Astrocyte of the spinal cord (primary cell): ENCODE data around the gene RHNO1.

Source experiments
- DNase-seq: peaks from one replicate; pipeline ENCODE4 v3.0.0; 2011; ENCODE audit warnings: low read depth, low spot score
- H3K4me3 ChIP-seq: 2 replicates; pipeline ENCODE4 v1.5.1; 2011; ENCODE audit warnings: low read depth, mild to moderate bottlenecking, low read length, moderate library complexity
- in situ Hi-C: cut with HindIII; loops from 2 replicates; pipeline ENCODE4 v1.10.0; 2017; ENCODE audit warnings: low sequenced_read_pairs
- TF ChIP-seq, protein P1 (sequence below): IDR thresholded peaks from 2 replicates; pipeline ENCODE4 v1.5.1; 2012; ENCODE audit warnings: low read depth, mild to moderate bottlenecking, low read length, inconsistent platforms

Gene RHNO1

DNA sequence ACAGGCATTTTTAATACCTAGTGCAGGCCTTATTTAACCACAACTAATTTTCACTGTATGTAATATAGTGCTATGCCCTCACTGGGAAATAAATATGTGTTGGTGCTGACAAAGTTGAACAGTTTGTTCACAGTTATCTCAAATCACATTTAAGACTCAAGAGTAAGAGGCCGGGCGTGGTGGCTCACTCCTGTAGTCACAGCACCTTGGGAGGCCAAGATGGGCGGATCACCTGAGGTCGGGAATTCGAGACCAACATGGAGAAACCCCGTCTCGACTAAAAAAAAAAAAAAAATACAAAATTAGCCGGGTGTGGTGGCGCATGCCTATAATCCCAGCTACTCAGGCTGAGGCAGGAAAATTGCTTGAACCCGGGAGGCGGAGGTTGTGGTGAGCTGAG, 59.3 kb downstream of the RHNO1 start:
- in situ Hi-C loops = no loop called here
- TF ChIP-seq, protein P1, sequence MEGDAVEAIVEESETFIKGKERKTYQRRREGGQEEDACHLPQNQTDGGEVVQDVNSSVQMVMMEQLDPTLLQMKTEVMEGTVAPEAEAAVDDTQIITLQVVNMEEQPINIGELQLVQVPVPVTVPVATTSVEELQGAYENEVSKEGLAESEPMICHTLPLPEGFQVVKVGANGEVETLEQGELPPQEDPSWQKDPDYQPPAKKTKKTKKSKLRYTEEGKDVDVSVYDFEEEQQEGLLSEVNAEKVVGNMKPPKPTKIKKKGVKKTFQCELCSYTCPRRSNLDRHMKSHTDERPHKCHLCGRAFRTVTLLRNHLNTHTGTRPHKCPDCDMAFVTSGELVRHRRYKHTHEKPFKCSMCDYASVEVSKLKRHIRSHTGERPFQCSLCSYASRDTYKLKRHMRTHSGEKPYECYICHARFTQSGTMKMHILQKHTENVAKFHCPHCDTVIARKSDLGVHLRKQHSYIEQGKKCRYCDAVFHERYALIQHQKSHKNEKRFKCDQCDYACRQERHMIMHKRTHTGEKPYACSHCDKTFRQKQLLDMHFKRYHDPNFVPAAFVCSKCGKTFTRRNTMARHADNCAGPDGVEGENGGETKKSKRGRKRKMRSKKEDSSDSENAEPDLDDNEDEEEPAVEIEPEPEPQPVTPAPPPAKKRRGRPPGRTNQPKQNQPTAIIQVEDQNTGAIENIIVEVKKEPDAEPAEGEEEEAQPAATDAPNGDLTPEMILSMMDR = no peak
- H3K4me3 ChIP-seq = no peak overlapping the region
- DNase-seq = no peak

- in situ Hi-C loops = no loop called here
- H3K4me3 ChIP-seq = no peak overlapping the region
- no peak for DNase-seq
- TF ChIP-seq, protein P1 = no peak
These were observed 60.5 kb downstream of the RHNO1 start for GRCh38 chr12:2937500-2937899.
